Measurements from ENCODE around the gene DNAJA2. TPM values are rescaled to one million over a fixed set of nuclear protein-coding genes. Genes with fewer than 3 reads are reported as not detected.
A peak's percentile ranks its signal among the peaks of the same experiment; 100 is the strongest.

The DNAJA2 gene
- polyA plus RNA-seq, 1 donor (not counting 4 experiments of a cell fraction or from before 2014, with no cell fraction given) = 36.3 TPM

GRCh38 chr16:46973996-46974324, 486 bp upstream of the DNAJA2 start:
- Histone ChIP-seq H3K9me3 (ENCODE audit: control insufficient read depth, low read depth, low read length) (no peaks in the 10 kb centered on the region), H4K20me1 (ENCODE audit: control insufficient read depth, extremely low read depth, insufficient read depth, low read length) (peaks cover 2% of the 10 kb centered on the region), H3K27ac (ENCODE audit: control insufficient read depth, insufficient read depth, low read length) (peak overlapping the region; percentile 94), H2AFZ (ENCODE audit: control insufficient read depth, low read length) (peak overlapping the region; percentile 92), H3K4me1 (ENCODE audit: control insufficient read depth, extremely low read depth, insufficient read depth, low read length) (peaks cover 22% of the 10 kb centered on the region), H3K9me1 (ENCODE audit: control insufficient read depth, extremely low read depth, insufficient read depth, low read length) (no peaks in the 10 kb centered on the region), H3K4me3 (ENCODE audit: control insufficient read depth in 2 of 3, extremely low read depth in 1 of 3, insufficient read depth in 2 of 3, low read depth in 1 of 3, low read length in 3 of 3) (peak overlapping the region; percentile 93 to 99 (median 95)), H3K79me2 (ENCODE audit: control insufficient read depth, insufficient read depth, low read length) (peaks cover 45% of the 10 kb centered on the region), H3K4me2 (ENCODE audit: control insufficient read depth, extremely low read depth, insufficient read depth, low read depth, low read length) (peak overlapping the region; percentile 82), H3K9ac (ENCODE audit: control insufficient read depth, extremely low read depth, insufficient read depth, low read length) (peak overlapping the region; percentile 83), H3K36me3 (ENCODE audit: control insufficient read depth in 2 of 2, extremely low read depth in 1 of 2, insufficient read depth in 2 of 2, low read length in 2 of 2) (peaks cover 4 to 8% of the 10 kb centered on the region in 2 experiments), H3K27me3 (ENCODE audit: control insufficient read depth, extremely low read depth, insufficient read depth, low read length) (no peaks in the 10 kb centered on the region)
- DNase-seq (ENCODE audit: low read depth, low spot score) (no peak), FAIRE-seq (no peak)
- TF ChIP-seq EZH2 (IDR thresholded peaks at IDR 0.05; ENCODE audit: low read length) (no peak), CTCF (optimal IDR thresholded peaks at IDR 0.05 in 1 of 3, IDR thresholded peaks at IDR 0.05 in 1 of 3, conservative IDR thresholded peaks at IDR 0.05 in 1 of 3; ENCODE audit: extremely low read depth in 1 of 3, insufficient read depth in 2 of 3, low read length in 3 of 3) (no peak)
- dilution Hi-C loops (cut with MboI; ENCODE audit: extremely low pct_ligation_motif_present, low sequenced_read_pairs) = no loop called here

DNA sequence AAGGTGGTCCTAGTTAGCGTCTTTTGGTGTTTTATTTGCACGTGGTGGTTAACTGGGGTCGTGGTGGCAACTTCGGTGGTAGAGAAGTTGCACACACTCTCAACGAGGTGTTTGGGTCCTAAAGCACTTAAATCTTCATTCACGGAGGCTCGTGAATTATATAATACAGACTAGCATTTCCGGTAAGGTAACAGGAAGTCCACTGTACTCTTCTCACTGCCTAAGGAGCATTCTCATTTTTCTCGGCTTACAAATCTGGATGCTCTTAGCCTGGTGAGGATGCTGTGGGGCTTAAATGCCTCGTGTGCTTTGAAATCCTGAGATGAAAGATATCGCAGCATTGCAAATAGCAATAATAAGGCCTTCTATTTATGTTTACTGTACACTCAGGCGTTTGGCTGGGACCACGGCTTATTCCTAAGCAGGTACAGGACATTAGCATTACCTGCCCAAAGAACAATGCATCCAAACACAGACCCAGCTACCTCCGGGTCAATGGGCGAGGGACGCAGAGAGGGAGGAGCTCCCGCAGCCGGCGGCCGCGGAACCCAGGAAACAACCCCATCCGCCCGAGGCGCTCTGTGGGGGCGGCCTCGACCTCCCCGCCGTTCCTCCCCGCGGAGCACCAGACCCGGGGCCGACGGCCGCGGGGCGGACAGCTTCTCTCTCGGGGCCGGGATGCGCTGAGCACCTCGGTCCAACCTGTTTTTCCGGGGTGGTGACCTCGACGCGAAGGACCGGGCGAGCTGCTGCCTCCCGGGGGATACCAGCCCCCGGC, 856 bp downstream of the DNAJA2 start:
- no peak for TF ChIP-seq CTCF (optimal IDR thresholded peaks at IDR 0.05 in 1 of 3, IDR thresholded peaks at IDR 0.05 in 1 of 3, conservative IDR thresholded peaks at IDR 0.05 in 1 of 3; ENCODE audit: extremely low read depth in 1 of 3, insufficient read depth in 2 of 3, low read length in 3 of 3)
- H2AFZ ChIP-seq (ENCODE audit: control insufficient read depth, low read length) = peak overlapping the region; percentile 73
- H3K9ac ChIP-seq (ENCODE audit: control insufficient read depth, extremely low read depth, insufficient read depth, low read length) = peak overlapping the region; percentile 83
- H3K36me3 ChIP-seq (ENCODE audit: control insufficient read depth in 2 of 2, extremely low read depth in 1 of 2, insufficient read depth in 2 of 2, low read length in 2 of 2) = peaks cover 11 to 12% of the 10 kb centered on the region in 2 experiments
- no peak for DNase-seq (ENCODE audit: low read depth, low spot score)
- peak overlapping the region; percentile 93 to 99 (median 95) for H3K4me3 ChIP-seq (ENCODE audit: control insufficient read depth in 2 of 3, extremely low read depth in 1 of 3, insufficient read depth in 2 of 3, low read depth in 1 of 3, low read length in 3 of 3)
- peaks cover 2% of the 10 kb centered on the region for H4K20me1 ChIP-seq (ENCODE audit: control insufficient read depth, extremely low read depth, insufficient read depth, low read length)
- no peaks in the 10 kb centered on the region for H3K9me1 ChIP-seq (ENCODE audit: control insufficient read depth, extremely low read depth, insufficient read depth, low read length)
- H3K4me2 ChIP-seq (ENCODE audit: control insufficient read depth, extremely low read depth, insufficient read depth, low read depth, low read length) = peak overlapping the region; percentile 95
- H3K27me3 ChIP-seq (ENCODE audit: control insufficient read depth, extremely low read depth, insufficient read depth, low read length) = no peaks in the 10 kb centered on the region
- peaks cover 22% of the 10 kb centered on the region for H3K4me1 ChIP-seq (ENCODE audit: control insufficient read depth, extremely low read depth, insufficient read depth, low read length)
- peaks cover 57% of the 10 kb centered on the region for H3K79me2 ChIP-seq (ENCODE audit: control insufficient read depth, insufficient read depth, low read length)
- peak; percentile 43 for FAIRE-seq
- dilution Hi-C loops (cut with MboI; ENCODE audit: extremely low pct_ligation_motif_present, low sequenced_read_pairs) = no loop called here
- peak overlapping the region; percentile 94 for H3K27ac ChIP-seq (ENCODE audit: control insufficient read depth, insufficient read depth, low read length)
- H3K9me3 ChIP-seq (ENCODE audit: control insufficient read depth, low read depth, low read length) = no peaks in the 10 kb centered on the region
